Measurements from ENCODE around the gene FUT6.

DNA sequence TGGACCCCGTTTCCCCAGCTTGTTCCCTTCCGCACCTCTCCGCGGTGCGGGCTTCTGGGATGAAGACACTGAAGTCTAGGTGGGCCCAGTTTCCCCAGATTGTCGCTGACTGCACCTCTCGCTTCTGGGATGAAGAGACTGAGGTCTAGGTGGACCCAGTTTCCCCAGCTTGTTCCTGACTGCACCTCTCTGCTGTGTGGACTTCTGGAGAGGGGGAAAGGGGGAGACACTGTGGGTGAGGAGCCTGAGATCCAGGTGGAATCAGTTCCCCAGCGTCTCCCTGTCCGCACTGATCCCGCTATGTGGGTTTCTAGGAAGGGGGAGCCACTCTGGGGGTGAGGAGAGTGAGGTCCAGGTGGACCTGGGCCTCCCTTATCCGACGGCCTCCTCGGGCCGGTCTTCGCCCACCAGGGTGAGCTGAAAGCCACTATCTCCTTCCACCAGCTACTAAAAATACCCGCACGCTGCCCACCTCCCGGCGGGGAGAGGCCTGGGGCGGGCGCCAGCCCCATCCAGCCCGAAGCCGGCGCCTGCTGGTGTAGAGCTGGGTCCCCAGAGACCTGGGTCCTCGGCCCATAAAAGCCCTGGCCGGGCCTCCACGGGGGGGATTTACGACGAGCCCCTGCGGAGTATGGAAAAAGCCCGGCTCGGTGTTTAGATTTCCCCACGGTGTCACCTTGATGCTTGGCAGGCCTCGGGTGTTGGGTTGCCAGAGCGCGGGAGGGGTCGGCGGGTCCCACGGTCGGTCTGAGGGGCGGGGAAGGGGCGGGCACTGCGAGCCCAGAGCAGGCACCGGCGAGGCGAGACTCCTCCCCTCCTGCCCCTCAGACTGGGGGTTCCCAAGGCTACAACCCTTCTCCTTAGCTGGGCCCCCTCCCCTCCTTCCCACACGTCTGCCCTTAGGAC lies 10.6 kb downstream of the FUT6 start:
- no peak for TF ChIP-seq YY1 (IDR thresholded peaks at IDR 0.05; ENCODE audit: insufficient read depth, insufficient read length)
- TF ChIP-seq ZNF274 (IDR thresholded peaks at IDR 0.05; ENCODE audit: low read depth, low read length): no peak
- no peak for TF ChIP-seq SUZ12 (IDR thresholded peaks at IDR 0.05; ENCODE audit: extremely low read depth, insufficient read depth, insufficient read length)
